BJ (cell line): ENCODE measurements around the gene ZNF134. TPM values are rescaled to one million over a fixed set of nuclear protein-coding genes. Genes with fewer than 3 reads are reported as not detected.

Source experiments
- CTCF ChIA-PET: fragments of 350-600 bp; formaldehyde crosslinking; extraction: SDS; loops from one replicate; lab custom pipeline; 2021; ENCODE audit warnings: antibody characterized with exemption, inconsistent platforms; lab: Yijun Ruan, JAX
- POLR2A ChIA-PET: fragments of 300-600 bp; sonication (Branson Sonifier 250); formaldehyde crosslinking; extraction: SDS; loops from one replicate; lab custom pipeline; 2021; ENCODE audit warnings: antibody characterized with exemption; lab: Charles Lee
- DNase-seq: peaks from one replicate; pipeline ENCODE4 v3.0.0-alpha.2; 2011; ENCODE audit warnings: low read depth
- H3K27me3 ChIP-seq: 2 replicates; pipeline ENCODE4 v1.6.0; 2011; ENCODE audit warnings: low read length; ENCODE audit not compliant: control insufficient read depth, insufficient read depth
- H3K36me3 ChIP-seq: 2 replicates; pipeline ENCODE4 v1.5.1; 2011; ENCODE audit warnings: low read length; ENCODE audit not compliant: control insufficient read depth, insufficient read depth
- H3K4me3 ChIP-seq: 2 replicates; pipeline ENCODE4 v1.5.1; 2011; ENCODE audit warnings: low read depth, mild to moderate bottlenecking, control low read depth, low read length
- polyA plus RNA-seq: library from polyadenylated mRNA; depleted of rRNA; stranded (reverse); fragments of >200 nt; gene quantifications from 2 replicates; pipeline ENCODE4 v1.2.3, GENCODE V29; 2011
- TF ChIP-seq, protein P1 (sequence below): IDR thresholded peaks from 2 replicates; pipeline ENCODE4 v1.5.1; 2011; ENCODE audit warnings: low read depth, mild to moderate bottlenecking, control low read depth, inconsistent platforms, low read length, moderate library complexity; ENCODE audit not compliant: insufficient read depth

Gene ZNF134
- polyA plus RNA-seq, 1 experiment = 6.5 TPM

DNA sequence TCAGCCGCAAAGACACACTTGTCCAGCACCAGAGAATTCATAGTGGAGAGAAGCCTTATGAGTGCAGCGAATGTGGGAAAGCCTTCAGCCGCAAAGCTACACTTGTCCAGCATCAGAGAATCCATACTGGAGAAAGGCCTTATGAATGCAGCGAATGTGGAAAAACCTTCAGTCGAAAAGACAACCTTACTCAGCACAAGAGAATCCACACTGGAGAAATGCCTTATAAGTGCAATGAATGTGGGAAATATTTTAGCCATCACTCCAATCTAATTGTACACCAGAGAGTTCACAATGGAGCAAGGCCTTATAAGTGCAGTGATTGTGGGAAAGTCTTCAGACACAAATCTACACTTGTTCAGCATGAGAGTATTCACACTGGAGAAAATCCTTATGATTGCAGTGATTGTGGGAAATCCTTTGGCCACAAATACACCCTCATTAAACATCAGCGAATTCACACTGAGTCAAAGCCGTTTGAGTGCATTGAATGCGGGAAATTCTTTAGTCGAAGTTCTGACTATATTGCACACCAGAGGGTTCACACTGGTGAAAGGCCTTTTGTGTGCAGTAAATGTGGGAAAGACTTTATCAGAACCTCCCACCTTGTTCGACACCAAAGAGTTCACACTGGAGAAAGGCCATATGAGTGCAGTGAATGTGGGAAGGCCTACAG is 6.8 kb downstream of the ZNF134 start:
- peaks cover 33% of the 10 kb centered on the region for H3K36me3 ChIP-seq
- H3K4me3 ChIP-seq = no peak overlapping the region
- no peaks in the 10 kb centered on the region for H3K27me3 ChIP-seq
- ChIA-PET POLR2A (no interaction called here), CTCF (no interaction called here)
- no peak for DNase-seq
- TF ChIP-seq, protein P1, sequence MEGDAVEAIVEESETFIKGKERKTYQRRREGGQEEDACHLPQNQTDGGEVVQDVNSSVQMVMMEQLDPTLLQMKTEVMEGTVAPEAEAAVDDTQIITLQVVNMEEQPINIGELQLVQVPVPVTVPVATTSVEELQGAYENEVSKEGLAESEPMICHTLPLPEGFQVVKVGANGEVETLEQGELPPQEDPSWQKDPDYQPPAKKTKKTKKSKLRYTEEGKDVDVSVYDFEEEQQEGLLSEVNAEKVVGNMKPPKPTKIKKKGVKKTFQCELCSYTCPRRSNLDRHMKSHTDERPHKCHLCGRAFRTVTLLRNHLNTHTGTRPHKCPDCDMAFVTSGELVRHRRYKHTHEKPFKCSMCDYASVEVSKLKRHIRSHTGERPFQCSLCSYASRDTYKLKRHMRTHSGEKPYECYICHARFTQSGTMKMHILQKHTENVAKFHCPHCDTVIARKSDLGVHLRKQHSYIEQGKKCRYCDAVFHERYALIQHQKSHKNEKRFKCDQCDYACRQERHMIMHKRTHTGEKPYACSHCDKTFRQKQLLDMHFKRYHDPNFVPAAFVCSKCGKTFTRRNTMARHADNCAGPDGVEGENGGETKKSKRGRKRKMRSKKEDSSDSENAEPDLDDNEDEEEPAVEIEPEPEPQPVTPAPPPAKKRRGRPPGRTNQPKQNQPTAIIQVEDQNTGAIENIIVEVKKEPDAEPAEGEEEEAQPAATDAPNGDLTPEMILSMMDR = no peak

GRCh38 chr19:57623091-57623490 is 9.0 kb downstream of the ZNF134 start:
- ChIA-PET CTCF (no interaction called here), POLR2A (no interaction called here)
- no peak for DNase-seq
- Histone ChIP-seq H3K4me3 (no peak overlapping the region), H3K27me3 (no peaks in the 10 kb centered on the region), H3K36me3 (peaks cover 26% of the 10 kb centered on the region)
- TF ChIP-seq, protein P1 = no peak

- peak; percentile 55 for DNase-seq
- H3K27me3 ChIP-seq = no peaks in the 10 kb centered on the region
- peaks cover 4% of the 10 kb centered on the region for H3K36me3 ChIP-seq
- TF ChIP-seq, protein P1 = no peak
- ChIA-PET CTCF (interaction anchor here (0.6 to 0.7 kb wide), 2 partner anchors 9 to 15 kb away, joined by 3 read pairs; no protein-coding TSS in a partner anchor), POLR2A (interaction anchor here (0.6 kb wide), 1 partner anchor 10 kb away, joined by 6 read pairs; no protein-coding TSS in a partner anchor)
- peak within 1 kb of the TSS; percentile 81 for H3K4me3 ChIP-seq
Measured at GRCh38 chr19:57632987-57633831, 19.2 kb downstream of the ZNF134 start, which contains the start of gene ZNF211. ZNF211 (plus strand) TSS chr19:57633168; CDS start chr19:57633347, 179 bp downstream.

DNA sequence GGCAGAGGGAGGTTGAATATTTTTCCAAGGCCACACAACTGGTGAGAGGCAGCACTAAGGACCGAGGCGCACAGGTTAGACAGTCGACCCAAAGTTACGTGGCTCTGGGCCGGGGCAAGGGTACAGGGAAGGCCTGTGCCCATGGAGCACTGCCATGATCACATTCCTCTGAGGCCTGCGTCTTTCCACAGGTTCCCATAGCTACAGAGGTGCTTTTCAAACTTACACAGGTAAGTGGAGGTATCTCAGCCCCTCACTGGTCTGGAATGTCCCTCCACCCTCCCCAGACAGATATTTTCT is 19.7 kb downstream of the ZNF134 start:
- no peak for DNase-seq
- TF ChIP-seq, protein P1 = no peak
- POLR2A ChIA-PET = no interaction called here
- Histone ChIP-seq H3K36me3 (peaks cover 4% of the 10 kb centered on the region), H3K27me3 (no peaks in the 10 kb centered on the region), H3K4me3 (peak overlapping the region; percentile 81)
- CTCF ChIA-PET = interaction anchor here (0.6 kb wide), 1 partner anchor 9 kb away, joined by 3 read pairs; no protein-coding TSS in a partner anchor

DNA sequence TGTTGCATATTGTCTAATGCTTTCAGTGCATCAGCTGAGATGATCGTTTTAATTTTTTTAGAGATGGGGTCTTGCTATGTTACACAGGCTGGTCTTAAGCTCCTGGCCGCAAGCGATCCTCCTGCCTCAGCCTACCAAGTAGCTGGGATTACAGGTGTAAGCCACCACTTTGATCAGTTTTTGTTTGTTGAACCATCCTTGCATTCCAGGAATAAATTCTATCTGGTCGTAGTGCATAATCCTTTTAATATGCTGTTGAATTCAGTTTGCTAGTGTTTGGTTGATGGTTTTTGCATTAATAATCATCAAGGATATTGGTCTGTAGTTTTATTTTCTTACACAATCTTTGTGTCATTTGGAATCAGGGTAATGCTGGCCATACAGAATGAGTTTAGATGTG is 23.3 kb downstream of the ZNF134 start:
- TF ChIP-seq, protein P1 = no peak
- CTCF ChIA-PET = no interaction called here
- H3K4me3 ChIP-seq = no peak overlapping the region
- no peak for DNase-seq
- H3K27me3 ChIP-seq = no peaks in the 10 kb centered on the region
- POLR2A ChIA-PET = no interaction called here
- H3K36me3 ChIP-seq = peaks cover 21% of the 10 kb centered on the region
